BJ (cell line): ENCODE results near the gene LRP8. TPM values are rescaled to one million over a fixed set of nuclear protein-coding genes. Genes with fewer than 3 reads are reported as not detected.
A peak's percentile ranks its signal among the peaks of the same experiment; 100 is the strongest.

Experiments
- CTCF ChIA-PET: fragments of 350-600 bp; formaldehyde crosslinking; extraction: SDS; loops from one replicate; lab custom pipeline; 2021; ENCODE audit warnings: antibody characterized with exemption, inconsistent platforms; lab: Yijun Ruan, JAX
- POLR2A ChIA-PET: fragments of 300-600 bp; sonication (Branson Sonifier 250); formaldehyde crosslinking; extraction: SDS; loops from one replicate; lab custom pipeline; 2021; ENCODE audit warnings: antibody characterized with exemption; lab: Charles Lee
- DNase-seq: peaks from one replicate; pipeline ENCODE4 v3.0.0-alpha.2; 2011; ENCODE audit warnings: low read depth
- H3K27me3 ChIP-seq: 2 replicates; pipeline ENCODE4 v1.6.0; 2011; ENCODE audit warnings: low read length; ENCODE audit not compliant: control insufficient read depth, insufficient read depth
- H3K36me3 ChIP-seq: 2 replicates; pipeline ENCODE4 v1.5.1; 2011; ENCODE audit warnings: low read length; ENCODE audit not compliant: control insufficient read depth, insufficient read depth
- H3K4me3 ChIP-seq: 2 replicates; pipeline ENCODE4 v1.5.1; 2011; ENCODE audit warnings: low read depth, mild to moderate bottlenecking, control low read depth, low read length
- CTCF ChIP-seq: IDR thresholded peaks from 2 replicates; pipeline ENCODE4 v1.5.1; 2011; ENCODE audit warnings: low read depth, mild to moderate bottlenecking, control low read depth, inconsistent platforms, low read length, moderate library complexity; ENCODE audit not compliant: insufficient read depth
- polyA plus RNA-seq: library from polyadenylated mRNA; depleted of rRNA; stranded (reverse); fragments of >200 nt; gene quantifications from 2 replicates; pipeline ENCODE4 v1.2.3, GENCODE V29; 2011

The LRP8 gene
- polyA plus RNA-seq, 1 experiment: 18.2 TPM

- Histone ChIP-seq H3K36me3 (no peaks in the 10 kb centered on the region; the same call in none of the 2 replicates), H3K4me3 (no peak overlapping the region), H3K27me3 (no peaks in the 10 kb centered on the region)
- CTCF ChIA-PET: interaction anchor here (1.0 kb wide), 1 partner anchor 9 kb away, joined by 3 read pairs; no protein-coding TSS in a partner anchor
- no peak for DNase-seq
- no peak for TF ChIP-seq CTCF
- POLR2A ChIA-PET: no interaction called here
These were observed 5.9 kb downstream of the LRP8 start for GRCh38 chr1:53321776-53322602.

GRCh38 chr1:53321366-53321765 lies 6.5 kb downstream of the LRP8 start:
- ChIA-PET POLR2A (no interaction called here), CTCF (interaction anchor here (1.0 kb wide), 1 partner anchor 9 kb away, joined by 3 read pairs; no protein-coding TSS in a partner anchor)
- no peak for DNase-seq
- TF ChIP-seq CTCF: peak; percentile 12; the same call in 1 of the 2 replicates
- H3K4me3 ChIP-seq: no peak overlapping the region
- no peaks in the 10 kb centered on the region for H3K27me3 ChIP-seq
- H3K36me3 ChIP-seq: no peaks in the 10 kb centered on the region; the same call in none of the 2 replicates

- Histone ChIP-seq H3K36me3 (no peaks in the 10 kb centered on the region; the same call in none of the 2 replicates), H3K4me3 (no peak overlapping the region), H3K27me3 (no peaks in the 10 kb centered on the region)
- ChIA-PET POLR2A (no interaction called here), CTCF (interaction anchor here (1.0 kb wide), 1 partner anchor 47 kb away, joined by 4 read pairs; no protein-coding TSS in a partner anchor)
- DNase-seq: no peak
- no peak for TF ChIP-seq CTCF
These were observed 7.2 kb downstream of the LRP8 start for GRCh38 chr1:53320646-53321045.

- H3K27me3 ChIP-seq: no peaks in the 10 kb centered on the region
- ChIA-PET POLR2A (no interaction called here), CTCF (interaction anchor here (0.7 kb wide), 1 partner anchor 24 kb away, joined by 3 read pairs; no protein-coding TSS in a partner anchor)
- no peak for TF ChIP-seq CTCF
- no peak for DNase-seq
- no peak overlapping the region for H3K4me3 ChIP-seq
- H3K36me3 ChIP-seq: no peaks in the 10 kb centered on the region; the same call in none of the 2 replicates
These were observed 8.4 kb downstream of the LRP8 start for GRCh38 chr1:53319296-53320101.
